BE2C (cell line): ENCODE measurements around the gene DRGX. TPM values are rescaled to one million over a fixed set of nuclear protein-coding genes. Genes with fewer than 3 reads are reported as not detected.
A peak's percentile ranks its signal among the peaks of the same experiment; 100 is the strongest.

Source experiments
- DNase-seq: peaks from one replicate; pipeline ENCODE4 v3.0.0-alpha.2; 2020
- H3K27me3 ChIP-seq: fragments of 250-450 bp; sonication (Bioruptor Pico); 2 replicates; pipeline ENCODE4 v1.5.1; 2020; ENCODE audit warnings: mild to moderate bottlenecking
- H3K36me3 ChIP-seq: fragments of 250-450 bp; sonication (Bioruptor Pico); 2 replicates; pipeline ENCODE4 v1.5.1; 2020; ENCODE audit warnings: mild to moderate bottlenecking
- H3K4me1 ChIP-seq: fragments of 250-450 bp; sonication (Bioruptor Pico); 2 replicates; pipeline ENCODE4 v1.5.1; 2020
- H3K4me3 ChIP-seq: 2 replicates; pipeline ENCODE4 v1.5.1; 2011; ENCODE audit warnings: low read depth, low read length
- H3K9me3 ChIP-seq: fragments of 250-450 bp; sonication (Bioruptor Pico); 2 replicates; pipeline ENCODE4 v1.5.1; 2020
- polyA plus RNA-seq: library from polyadenylated mRNA; unstranded; fragments of >200 nt; gene quantifications from one replicate; pipeline ENCODE4 v1.2.1, GENCODE V29; 2012; ENCODE audit warnings: low read depth, missing spikeins; ENCODE audit not compliant: insufficient read length, insufficient read depth
- TF ChIP-seq, protein P1 (sequence below): IDR thresholded peaks from 2 replicates; pipeline ENCODE4 v1.5.1; 2012; ENCODE audit warnings: mild to moderate bottlenecking, low read depth, low read length

The DRGX gene
- 16.4 TPM for polyA plus RNA-seq

DNA sequence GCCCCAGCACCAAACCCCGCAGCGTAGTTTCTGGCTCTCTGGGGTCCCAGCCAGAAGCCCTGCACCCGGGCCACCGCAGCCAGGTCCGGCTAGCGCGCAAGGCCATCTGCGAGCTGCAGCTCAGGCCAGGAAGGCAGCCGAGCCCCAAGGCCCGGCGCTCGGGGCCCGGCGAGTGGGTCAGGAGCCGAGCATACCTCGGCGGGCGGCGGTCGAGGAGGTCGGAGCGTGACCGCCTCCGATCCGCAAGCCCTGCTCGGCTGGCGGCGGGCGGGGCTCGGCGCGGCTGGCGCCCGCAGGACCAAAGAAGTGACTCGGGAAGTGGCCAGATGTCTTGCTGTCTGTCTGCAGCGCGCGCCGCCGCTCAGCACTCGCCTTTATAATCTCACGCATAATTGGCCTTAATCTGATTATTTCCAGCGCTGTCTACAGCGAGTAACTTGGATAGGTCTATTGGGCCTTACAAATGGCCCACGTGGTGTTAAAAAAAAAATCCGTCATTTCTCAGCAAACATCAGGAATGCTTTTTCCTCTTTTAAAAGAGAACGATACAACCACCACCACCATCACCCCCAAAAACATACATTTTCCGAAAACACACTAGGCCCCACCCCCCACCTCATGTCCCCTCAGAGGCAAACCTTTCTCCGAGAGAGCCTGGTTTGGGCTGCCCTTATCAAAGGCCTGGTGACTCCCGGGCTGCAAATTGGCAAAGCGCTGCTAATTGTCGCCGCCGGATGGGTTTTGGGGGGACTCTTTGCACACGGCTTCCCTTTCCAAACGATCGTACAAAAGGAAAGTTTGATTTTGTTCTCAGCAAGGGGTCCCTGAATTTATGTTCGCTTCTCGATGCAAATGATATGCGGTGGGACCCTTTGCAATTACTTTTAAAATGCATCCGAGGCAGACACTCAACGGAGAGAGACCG lies at the start of gene DRGX:
Gene DRGX (minus strand): TSS at position 349 of the 925 bp plus-strand sequence. CDS start 649 bp downstream, outside the sequence.
- TF ChIP-seq, protein P1, sequence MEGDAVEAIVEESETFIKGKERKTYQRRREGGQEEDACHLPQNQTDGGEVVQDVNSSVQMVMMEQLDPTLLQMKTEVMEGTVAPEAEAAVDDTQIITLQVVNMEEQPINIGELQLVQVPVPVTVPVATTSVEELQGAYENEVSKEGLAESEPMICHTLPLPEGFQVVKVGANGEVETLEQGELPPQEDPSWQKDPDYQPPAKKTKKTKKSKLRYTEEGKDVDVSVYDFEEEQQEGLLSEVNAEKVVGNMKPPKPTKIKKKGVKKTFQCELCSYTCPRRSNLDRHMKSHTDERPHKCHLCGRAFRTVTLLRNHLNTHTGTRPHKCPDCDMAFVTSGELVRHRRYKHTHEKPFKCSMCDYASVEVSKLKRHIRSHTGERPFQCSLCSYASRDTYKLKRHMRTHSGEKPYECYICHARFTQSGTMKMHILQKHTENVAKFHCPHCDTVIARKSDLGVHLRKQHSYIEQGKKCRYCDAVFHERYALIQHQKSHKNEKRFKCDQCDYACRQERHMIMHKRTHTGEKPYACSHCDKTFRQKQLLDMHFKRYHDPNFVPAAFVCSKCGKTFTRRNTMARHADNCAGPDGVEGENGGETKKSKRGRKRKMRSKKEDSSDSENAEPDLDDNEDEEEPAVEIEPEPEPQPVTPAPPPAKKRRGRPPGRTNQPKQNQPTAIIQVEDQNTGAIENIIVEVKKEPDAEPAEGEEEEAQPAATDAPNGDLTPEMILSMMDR: no peak
- peak; percentile 76 for DNase-seq
- peak within 1 kb of the TSS; percentile 62 for H3K4me3 ChIP-seq
- peaks cover 2% of the 10 kb centered on the region; the same call in 1 of the 2 replicates for H3K4me1 ChIP-seq
- no peaks in the 10 kb centered on the region for H3K36me3 ChIP-seq
- peaks cover 84% of the 10 kb centered on the region for H3K27me3 ChIP-seq
- no peaks in the 10 kb centered on the region for H3K9me3 ChIP-seq

DNA sequence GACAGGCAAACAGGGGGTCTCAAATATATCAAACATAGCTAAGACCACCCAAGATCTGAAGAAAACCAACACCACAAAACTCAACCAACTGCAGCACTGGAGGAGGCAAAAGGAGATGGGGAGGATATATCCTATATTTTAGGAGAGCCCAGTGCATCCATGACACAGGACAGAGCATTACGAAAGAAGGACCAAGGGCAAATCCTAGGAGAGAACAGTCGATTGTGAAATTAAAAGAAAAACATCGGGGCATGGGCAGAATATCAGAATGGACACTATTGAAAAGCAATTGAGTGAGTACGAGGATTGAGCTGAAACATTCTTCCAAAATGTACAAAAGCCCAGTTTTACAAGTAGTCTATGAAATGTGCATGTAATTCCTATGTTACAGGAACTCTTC lies 48.5 kb upstream of the DRGX start:
- DNase-seq: no peak
- Histone ChIP-seq H3K9me3 (no peaks in the 10 kb centered on the region), H3K27me3 (no peaks in the 10 kb centered on the region), H3K4me3 (no peak overlapping the region), H3K36me3 (no peaks in the 10 kb centered on the region), H3K4me1 (no peaks in the 10 kb centered on the region)
- TF ChIP-seq, protein P1: no peak

DNA sequence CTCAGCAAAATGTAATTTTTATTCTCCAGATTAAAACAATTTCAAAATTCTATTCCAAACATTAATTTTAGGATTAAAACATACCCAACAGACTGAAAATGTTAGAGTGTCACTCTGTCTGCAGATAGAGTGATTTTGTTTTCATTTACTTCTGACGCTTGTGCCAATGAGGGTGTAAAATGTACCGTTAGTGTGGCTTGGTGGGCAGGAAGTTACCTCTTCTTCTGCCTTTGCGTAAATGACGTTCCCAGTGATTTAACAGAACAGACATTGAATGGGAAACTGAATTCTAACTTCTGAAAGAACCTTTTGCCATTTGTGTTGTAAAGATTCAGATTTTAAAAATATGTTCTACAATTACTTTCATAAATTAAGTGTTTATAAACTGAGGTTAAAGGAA lies 47.0 kb upstream of the DRGX start:
- no peaks in the 10 kb centered on the region for H3K36me3 ChIP-seq
- H3K27me3 ChIP-seq: no peaks in the 10 kb centered on the region
- no peaks in the 10 kb centered on the region for H3K4me1 ChIP-seq
- H3K9me3 ChIP-seq: no peaks in the 10 kb centered on the region
- DNase-seq: no peak
- TF ChIP-seq, protein P1: no peak
- no peak overlapping the region for H3K4me3 ChIP-seq

DNA sequence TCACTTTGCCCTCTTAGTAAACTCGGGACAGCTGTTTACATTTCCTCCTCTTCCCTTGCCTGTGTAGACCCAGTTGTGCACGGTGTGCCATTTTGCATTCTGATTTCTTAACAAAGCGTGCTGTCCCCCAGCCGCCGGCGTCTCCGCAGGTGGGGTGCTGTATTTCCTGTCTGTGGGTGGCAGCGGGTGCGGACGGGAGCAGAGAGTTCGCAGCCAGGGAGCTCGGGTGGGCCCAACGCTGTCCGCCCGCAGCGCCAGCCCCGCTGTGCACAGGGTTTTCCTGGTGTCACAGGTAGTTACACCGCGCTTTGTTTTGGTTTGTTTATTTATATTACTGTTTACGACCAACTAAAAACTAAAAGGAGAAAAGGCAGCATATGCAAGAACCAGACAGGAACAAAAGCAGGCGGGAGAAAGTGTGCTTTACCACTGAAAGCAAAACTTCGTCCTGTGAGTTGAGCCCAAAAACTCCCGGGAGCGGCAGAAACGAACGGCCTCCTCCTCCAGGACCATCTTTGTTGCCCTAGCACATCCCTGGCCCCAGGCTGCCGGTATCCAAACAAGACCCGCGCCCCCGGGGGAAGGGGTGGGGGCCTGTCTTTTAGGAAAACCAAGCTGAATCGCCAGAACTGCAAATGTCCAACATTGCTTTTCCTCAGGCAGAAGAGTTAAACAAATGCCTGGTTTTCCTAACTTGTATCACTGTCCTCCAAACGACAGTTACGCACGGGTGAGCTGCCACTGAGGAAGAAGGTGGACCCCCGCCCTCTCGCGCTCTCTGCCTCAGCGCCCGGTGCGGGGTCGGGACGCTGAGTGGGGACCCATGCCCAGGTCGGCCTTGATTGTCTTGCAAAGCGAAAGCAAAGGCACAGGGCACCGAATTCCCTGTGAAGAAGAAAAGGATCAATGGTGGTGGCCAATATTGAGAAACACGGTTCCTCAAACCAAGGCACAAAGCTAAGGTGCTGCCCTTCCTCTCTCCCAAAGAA lies 45.9 kb upstream of the DRGX start:
- H3K4me1 ChIP-seq: no peaks in the 10 kb centered on the region
- no peak overlapping the region for H3K4me3 ChIP-seq
- no peaks in the 10 kb centered on the region for H3K27me3 ChIP-seq
- TF ChIP-seq, protein P1: no peak
- H3K9me3 ChIP-seq: no peaks in the 10 kb centered on the region
- DNase-seq: no peak
- no peaks in the 10 kb centered on the region for H3K36me3 ChIP-seq

DNA sequence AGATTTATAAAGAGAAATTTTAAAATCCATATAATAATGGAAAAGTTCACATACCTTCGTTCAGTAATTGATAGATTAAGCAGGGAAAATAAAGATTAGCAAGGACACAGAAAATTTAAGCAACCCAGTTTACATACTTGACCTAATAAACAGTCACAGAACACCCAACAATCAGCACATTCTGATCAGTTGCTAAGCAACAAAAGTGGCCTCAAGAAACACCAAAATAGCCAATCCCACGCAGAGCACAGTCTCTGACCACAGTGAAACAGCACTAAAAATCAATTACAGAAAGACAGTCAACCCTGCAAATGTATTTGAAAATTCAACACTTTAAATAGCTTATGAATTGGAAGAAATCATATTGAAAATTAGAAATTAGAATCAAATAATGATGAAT lies 39.3 kb upstream of the DRGX start:
- H3K36me3 ChIP-seq: no peaks in the 10 kb centered on the region
- H3K4me3 ChIP-seq: no peak overlapping the region
- no peaks in the 10 kb centered on the region for H3K9me3 ChIP-seq
- no peaks in the 10 kb centered on the region for H3K27me3 ChIP-seq
- TF ChIP-seq, protein P1: no peak
- no peak for DNase-seq
- H3K4me1 ChIP-seq: no peaks in the 10 kb centered on the region
